GM19455 (cell line): Measurements from ENCODE around the gene CSNK1G1.

Source experiments
- ATAC-seq: cut with Tn5 transposase; IDR thresholded peaks from one replicate; pipeline ENCODE4 v1.9.1; 2021; ENCODE audit not compliant: unreplicated experiment

Gene CSNK1G1

DNA sequence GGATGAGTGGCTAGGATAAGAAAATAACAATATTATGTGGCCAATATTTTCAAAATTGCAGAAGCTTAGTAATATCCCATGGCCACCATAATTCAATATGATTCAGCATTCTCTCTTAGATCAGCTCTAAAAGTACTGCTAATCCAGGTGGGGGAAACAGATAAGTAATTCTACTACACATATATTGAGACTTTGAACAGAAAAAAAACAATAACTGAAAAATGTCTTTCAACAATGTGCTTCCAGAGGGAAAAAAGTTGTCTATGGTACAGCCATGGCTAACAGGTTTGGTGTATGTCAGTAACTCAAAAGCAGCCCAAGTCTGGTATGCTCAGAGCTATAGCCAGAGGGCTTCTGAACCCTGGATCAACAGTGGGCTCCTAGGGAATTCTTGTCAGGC lies 150.8 kb downstream of the CSNK1G1 start:
- ATAC-seq, result no peak

DNA sequence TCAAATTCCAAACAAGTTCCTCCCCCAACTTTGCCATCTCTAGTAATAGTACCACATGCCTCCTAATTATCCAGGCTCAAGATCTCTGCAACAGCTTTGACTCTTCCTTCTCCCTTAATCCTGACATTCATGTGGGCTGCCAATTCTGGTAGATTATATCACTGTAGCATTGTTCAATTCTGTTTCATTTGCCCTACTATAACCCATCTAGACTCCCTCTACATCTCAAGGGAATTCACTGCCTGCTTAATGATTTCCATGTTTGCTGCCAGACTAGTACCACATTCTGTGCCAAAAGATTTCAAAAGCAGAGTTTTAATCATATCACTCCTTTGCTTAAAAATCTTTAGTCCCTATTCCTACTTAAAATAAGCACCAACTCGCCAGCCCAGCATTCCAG lies 158.5 kb downstream of the CSNK1G1 start:
- ATAC-seq, result no peak

DNA sequence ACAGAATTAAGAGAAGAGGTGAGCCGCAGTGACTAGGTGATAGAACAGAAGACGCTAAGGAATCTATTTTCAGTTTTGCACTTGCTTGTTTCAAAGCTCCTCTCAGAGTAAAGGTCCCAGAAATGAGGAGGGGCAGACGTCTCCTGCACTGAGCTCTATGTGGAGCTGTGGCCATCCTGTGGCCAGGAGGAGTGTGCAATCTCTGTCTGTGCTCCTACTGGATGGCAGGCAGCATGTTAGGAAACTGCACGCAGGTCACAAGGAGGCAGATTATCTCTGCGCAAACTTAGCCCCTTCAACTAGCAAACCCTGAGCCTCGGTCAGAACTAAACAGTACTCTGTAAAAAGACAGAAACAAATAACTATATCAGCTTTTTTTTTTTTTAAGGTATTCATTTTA lies 162.0 kb downstream of the CSNK1G1 start:
- ATAC-seq, result no peak

GRCh38 chr15:64191971-64192830 lies 163.8 kb downstream of the CSNK1G1 start:
- ATAC-seq, result no peak

DNA sequence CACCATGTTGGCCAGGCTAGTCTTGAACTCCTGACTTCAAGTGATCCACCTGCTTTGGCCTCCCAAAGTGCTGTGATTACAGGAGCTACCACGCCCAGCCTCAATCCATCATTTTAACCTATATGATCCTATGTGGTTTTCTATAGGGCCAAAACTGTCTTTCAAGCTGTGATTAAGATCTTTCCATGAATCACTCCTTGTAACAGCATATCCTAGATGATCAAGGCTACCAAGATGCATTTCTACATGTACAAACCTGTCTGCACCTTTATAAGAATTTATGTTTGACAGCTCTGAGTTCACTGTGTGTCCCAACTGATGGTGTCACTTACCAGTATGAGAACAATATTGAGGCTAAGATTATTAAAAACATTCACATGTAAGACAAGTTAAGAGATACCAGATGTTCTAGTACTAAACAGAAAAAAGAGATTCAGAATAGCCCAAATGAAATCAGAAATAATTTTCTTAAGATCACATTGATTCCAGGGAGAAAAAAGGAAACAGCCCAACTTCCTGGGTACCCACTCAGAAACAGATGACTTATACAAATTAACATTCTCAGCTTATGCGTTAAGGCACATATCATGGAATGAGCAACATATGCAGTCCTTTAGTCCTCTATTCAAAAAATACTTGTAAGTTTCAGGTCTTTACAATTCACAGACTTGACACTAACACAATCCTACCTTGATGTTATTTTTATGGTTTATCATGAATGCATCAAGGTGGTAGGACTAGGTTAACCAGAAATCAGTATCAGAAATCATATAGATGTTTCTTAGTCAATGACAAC lies 168.4 kb downstream of the CSNK1G1 start:
- ATAC-seq, result no peak

- no peak for ATAC-seq
Observed at GRCh38 chr15:64185146-64185911, 170.6 kb downstream of the CSNK1G1 start.

DNA sequence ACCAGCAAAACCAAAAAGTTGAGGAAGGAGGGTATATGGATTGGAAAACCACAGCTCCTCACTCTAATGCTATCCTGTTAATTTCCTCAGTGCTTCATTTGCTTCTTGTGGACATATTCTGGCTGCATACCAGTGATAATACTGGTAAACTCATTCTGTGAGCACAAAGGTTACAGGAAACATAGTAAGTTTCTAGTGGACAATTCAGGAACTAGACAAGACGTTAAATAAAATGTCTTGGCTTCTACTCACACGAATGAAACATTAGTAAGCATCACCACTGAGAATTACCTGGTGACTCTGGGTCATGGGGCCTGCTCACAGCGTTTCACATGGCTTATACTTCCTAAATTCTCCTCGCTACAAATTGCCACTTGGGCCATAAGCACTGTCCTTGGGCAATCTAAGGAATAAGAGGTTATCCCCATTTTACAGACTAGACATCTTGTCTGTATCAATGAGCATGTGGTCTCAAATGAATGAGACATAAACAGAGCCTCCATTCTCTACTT lies 173.1 kb downstream of the CSNK1G1 start:
- no peak for ATAC-seq

- no peak for ATAC-seq
Observed at GRCh38 chr15:64180235-64180824, 175.6 kb downstream of the CSNK1G1 start.

DNA sequence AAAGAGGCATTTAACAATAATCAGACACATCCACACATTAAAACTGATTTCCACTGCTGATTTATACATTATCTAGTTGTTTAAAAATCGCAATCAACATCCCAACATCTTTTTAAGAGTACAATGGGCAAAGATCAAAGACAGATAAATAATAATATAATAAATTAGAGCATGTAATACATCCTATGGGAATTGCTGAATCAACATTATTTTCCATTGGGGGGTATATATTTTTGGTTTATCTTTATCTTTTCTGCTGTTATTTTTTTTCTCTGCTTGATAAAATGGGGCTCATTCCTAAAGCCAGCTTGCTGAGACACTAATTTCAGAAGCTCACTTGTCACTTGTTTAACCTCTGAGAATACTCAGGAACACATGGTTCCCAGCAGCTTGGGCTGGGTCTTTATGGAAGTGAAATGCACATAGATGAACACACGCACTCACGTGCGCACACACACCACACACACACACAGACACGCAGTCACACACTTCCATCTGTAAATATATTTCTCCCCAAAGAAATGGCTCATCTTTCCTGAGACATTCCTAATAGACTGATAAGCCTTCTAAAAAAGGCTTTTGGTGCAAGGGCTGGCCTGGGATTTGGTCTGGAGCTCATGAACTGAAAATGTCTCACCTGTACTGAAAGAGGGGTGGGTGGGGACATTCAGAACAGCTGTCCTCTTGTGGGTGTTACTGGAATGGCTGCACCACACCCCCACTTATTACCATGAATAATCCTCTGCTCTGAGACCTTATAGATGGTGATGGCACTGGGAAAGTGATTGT lies 189.7 kb downstream of the CSNK1G1 start:
- no peak for ATAC-seq

- ATAC-seq, result no peak
Observed at GRCh38 chr15:64164436-64164835, 191.5 kb downstream of the CSNK1G1 start.

- ATAC-seq, result peak; percentile 4
Observed at GRCh38 chr15:64163659-64164362, 192.2 kb downstream of the CSNK1G1 start.

DNA sequence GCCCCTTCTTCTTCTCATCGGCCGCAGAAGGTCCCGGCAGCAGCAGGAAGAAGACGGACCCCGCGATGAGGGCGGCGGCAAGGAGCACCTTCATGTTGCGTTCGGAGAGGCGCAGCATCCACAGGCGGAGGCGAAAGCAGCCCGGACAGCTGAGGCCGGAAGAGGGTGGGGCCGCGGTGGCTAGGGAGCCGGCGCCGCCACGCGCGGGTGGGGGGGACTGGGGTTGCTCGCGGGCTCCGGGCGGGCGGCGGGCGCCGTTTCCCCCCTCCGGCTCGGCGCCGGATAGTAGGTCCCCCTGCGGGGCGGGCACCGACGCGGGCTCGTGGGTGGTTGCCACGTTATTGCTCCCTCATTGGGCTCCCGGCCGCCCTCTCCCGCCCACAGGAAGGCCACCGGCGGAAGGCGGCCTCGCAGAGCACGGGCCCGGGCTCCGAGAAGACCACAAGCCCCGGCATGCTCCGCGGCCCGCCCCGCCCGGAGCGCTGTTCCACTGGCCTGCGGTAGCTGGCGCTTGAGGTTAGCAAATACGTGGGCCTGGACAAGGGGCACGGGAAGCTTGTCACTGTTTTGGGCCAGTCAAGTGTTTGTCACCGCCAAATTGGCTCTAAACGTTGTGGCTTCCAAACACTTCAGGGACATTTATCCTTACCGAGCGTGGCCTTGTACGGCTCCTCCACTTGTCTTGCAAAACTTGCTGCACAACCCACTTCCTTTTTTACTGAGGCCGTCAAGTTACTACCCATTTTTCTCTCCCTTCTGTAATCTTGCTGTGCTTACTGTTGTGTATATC lies 192.9 kb downstream of the CSNK1G1 start, which contains the start of gene PPIB:
Gene PPIB (minus strand): TSS at position 154 of the 790 bp plus-strand sequence. CDS start 36 bp downstream, at position 118.
- peak; percentile 86 for ATAC-seq

GRCh38 chr15:64162478-64162868 lies 193.5 kb downstream of the CSNK1G1 start:
- peak; percentile 31 for ATAC-seq

- no peak for ATAC-seq
Observed at GRCh38 chr15:64161688-64162477, 194.1 kb downstream of the CSNK1G1 start.

DNA sequence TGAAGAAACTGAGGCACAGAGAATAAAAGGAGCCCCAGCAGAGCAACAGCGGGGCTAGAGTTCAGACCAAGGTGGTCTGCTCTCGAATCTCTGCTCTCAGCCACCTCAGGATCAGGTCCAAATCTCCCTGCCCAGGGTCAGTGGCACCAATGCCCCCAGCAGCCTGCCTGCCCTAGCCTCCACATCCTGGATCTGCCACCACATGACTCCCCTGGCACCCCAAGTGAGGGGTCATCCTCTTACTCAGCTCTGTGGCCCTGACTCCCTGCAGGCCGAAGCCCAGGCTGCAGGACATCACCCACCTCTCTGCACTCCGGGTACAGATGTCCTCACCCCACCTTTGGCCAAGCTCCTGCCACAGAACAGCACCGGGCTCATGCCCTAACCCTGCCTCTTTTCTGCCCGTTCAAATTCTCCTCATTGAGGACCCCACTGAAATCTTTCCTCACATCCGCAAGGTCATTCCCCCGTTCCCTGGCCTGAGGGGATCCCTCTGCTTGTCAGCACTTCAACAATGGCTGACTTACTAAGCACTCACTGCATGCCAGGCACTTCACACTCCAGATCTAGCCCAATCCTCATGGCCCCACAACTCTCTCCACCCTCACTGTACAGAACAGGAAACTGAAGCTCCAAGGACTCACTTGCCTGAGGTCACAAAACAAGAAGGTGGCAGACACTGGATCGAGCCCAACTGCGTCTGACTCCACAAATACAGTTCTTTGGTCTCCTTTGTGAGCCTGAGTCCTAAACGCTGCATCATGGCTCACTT lies 197.4 kb downstream of the CSNK1G1 start:
- ATAC-seq, result no peak

DNA sequence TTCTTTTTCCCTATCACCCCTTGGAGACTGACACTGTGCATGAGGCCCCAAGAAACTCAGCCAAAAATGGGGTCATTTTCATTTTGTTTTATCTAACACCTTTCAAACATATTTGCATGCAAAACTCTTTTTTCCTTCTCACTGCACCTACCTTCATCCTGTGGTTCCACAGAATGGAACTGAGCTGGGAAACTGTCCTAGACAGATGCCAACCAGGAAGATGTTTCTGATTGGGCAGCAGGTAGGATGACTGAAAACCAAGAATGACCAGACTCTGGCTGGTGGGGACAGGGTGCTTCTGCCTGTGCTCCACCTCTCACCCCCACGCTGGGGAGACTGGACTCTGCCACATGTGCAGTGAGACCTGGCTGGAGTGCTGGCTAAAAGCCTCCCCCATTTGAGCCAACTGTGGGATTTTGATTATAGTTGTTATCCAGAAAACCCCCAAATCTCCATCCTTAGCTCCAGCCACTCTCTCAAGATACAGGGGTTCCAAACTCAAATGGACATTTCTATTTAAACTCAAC lies 198.3 kb downstream of the CSNK1G1 start:
- no peak for ATAC-seq
